Measurements from ENCODE around the gene ANKHD1.

DNA sequence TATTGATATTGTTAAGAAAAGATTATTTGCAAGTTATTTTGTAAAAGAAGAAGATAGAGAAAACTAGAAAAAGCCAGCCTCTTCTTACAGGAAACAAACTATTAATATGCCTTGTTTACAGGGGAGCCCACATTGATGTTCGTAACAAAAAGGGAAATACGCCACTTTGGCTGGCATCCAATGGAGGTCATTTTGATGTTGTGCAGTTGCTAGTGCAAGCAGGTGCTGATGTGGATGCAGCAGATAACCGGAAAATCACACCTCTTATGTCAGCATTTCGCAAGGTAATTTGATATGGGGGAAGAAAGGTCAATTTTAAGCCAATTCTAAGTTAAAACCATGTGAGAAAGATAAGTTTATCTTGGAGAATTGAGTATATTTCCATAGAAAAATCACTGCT is 108.3 kb downstream of the ANKHD1 start:
- TF ChIP-seq CTCF (IDR thresholded peaks at IDR 0.05): no peak
- no peak for TF ChIP-seq SIN3A (IDR thresholded peaks at IDR 0.05; ENCODE audit: borderline replicate concordance, insufficient read depth, low read depth, low read length)
- TF ChIP-seq POLR2AphosphoS5 (IDR thresholded peaks at IDR 0.05; ENCODE audit: low read depth, low read length): no peak
- no peak for TF ChIP-seq REST (IDR thresholded peaks at IDR 0.05; ENCODE audit: insufficient read depth in 1 of 2, low read depth in 2 of 2, low read length in 1 of 2)
- no peak for TF ChIP-seq TCF7L2 (IDR thresholded peaks at IDR 0.05; ENCODE audit: low read depth, low read length)
